ENCODE measurements around the gene F12.
A peak's percentile ranks its signal among the peaks of the same experiment; 100 is the strongest.

Gene F12

GRCh38 chr5:177448244-177448950 is 39.0 kb upstream of the F12 start:
- DNase-seq = no peak
- intact Hi-C loops (cut with DNase I) = no loop called here

GRCh38 chr5:177447611-177448243 is 38.4 kb upstream of the F12 start:
- peak; percentile 76 to 97 (median 87) for DNase-seq
- intact Hi-C loops (cut with DNase I) = no loop called here

GRCh38 chr5:177447066-177447610 is 37.8 kb upstream of the F12 start:
- peak; percentile 64 to 92 (median 84) for DNase-seq
- intact Hi-C loops (cut with DNase I) = no loop called here

GRCh38 chr5:177446200-177447065 is 37.1 kb upstream of the F12 start, which contains the start of gene PRR7:
PRR7 (plus strand) TSS chr5:177446814; CDS start chr5:177455068, 8,254 bp downstream.
- intact Hi-C loops (cut with DNase I) = no loop called here
- peak in 40 of 42 donors; percentile 65 to 92 (median 84) for DNase-seq

- no peak for DNase-seq
- intact Hi-C loops (cut with DNase I) = no loop called here
These were observed 36.5 kb upstream of the F12 start for GRCh38 chr5:177445917-177446199.

- DNase-seq = no peak
- intact Hi-C loops (cut with DNase I) = no loop called here
These were observed 35.9 kb upstream of the F12 start for GRCh38 chr5:177445052-177445916.

GRCh38 chr5:177444106-177445051 is 35.0 kb upstream of the F12 start:
- no peak for DNase-seq
- intact Hi-C loops (cut with DNase I) = no loop called here

- intact Hi-C loops (cut with DNase I) = no loop called here
- DNase-seq = no peak
These were observed 34.0 kb upstream of the F12 start for GRCh38 chr5:177443144-177443983.

GRCh38 chr5:177442066-177442826 is 32.9 kb upstream of the F12 start:
- intact Hi-C loops (cut with DNase I) = no loop called here
- DNase-seq = no peak

GRCh38 chr5:177440990-177441780 is 31.8 kb upstream of the F12 start:
- DNase-seq = no peak
- intact Hi-C loops (cut with DNase I) = no loop called here

- intact Hi-C loops (cut with DNase I) = no loop called here
- no peak for DNase-seq
These were observed 31.0 kb upstream of the F12 start for GRCh38 chr5:177440211-177440989.

- intact Hi-C loops (cut with DNase I) = no loop called here
- no peak for DNase-seq
These were observed 30.2 kb upstream of the F12 start for GRCh38 chr5:177439518-177440053.

GRCh38 chr5:177438468-177438867 is 29.1 kb upstream of the F12 start:
- intact Hi-C loops (cut with DNase I) = no loop called here
- DNase-seq = no peak

GRCh38 chr5:177437623-177438022 is 28.3 kb upstream of the F12 start:
- intact Hi-C loops (cut with DNase I) = no loop called here
- no peak for DNase-seq
